HG02571 (cell line): ENCODE results near the gene GMIP.
A peak's percentile ranks its signal among the peaks of the same experiment; 100 is the strongest.
"Not testable (repeated sequence)": the region's sequence is repeated elsewhere in the genome, so short reads cannot be mapped to it uniquely, and the experiment has no call there.

Source experiments
- ATAC-seq: cut with Tn5 transposase; IDR thresholded peaks from one replicate; pipeline ENCODE4 v1.9.1; 2021; ENCODE audit warnings: mild to moderate bottlenecking, moderate library complexity; ENCODE audit not compliant: unreplicated experiment

Gene GMIP

DNA sequence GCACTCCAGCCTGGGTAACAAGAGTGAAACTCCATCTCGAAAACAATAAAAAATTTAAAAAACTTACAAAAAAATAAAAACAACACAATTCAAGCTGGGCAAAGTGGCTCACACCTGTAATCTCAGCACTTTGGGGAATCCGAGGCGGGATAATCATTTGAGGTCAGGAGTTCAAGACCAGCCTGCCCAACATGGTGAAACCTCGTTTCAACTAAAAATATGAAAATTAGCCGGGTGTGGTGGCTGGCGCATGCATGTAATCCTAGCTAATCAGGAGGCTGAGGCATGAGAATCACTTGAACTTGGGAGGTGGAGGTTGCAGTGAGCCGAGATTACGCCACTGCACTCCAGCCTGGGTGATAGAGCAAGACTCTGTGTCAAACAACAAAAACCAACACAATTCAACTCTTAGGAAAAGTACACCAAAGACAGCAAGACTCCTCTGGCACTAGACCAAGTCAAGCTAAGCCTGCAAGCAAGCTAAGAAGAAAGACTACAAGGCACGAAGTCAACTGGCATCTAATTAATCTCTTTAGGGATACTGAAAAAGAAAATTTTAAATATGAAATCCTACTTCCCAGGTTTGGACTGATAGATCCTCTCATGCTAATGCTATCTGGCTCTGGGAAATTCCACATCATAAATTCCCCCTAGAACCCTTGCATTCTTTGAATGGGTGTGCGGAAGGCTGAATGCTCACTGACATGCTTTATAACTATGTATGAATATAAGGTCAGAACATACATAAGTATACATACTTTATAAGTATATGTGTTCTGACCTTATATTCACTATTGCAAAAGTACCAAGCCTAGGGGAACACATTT lies 32.9 kb downstream of the GMIP start:
- ATAC-seq: no peak

DNA sequence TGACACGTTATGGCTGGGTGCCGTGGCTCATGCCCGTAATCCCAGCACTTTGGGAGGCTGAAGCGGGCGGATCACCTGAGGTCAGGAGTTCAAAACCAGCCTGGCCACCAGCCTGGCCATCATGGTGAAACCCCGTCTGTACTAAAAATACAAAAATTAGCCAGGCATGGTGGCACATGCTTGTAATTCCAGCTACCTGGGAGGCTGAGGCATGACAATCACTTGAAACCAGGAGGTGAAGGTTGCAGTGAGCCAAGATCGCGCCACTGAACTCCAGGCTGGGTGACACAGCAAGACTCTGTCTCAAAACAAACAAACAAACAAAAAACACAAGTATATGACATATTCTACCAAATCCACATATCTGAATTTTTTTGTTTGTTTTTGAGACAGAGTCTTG lies 36.8 kb downstream of the GMIP start:
- not testable (repeated sequence) for ATAC-seq

DNA sequence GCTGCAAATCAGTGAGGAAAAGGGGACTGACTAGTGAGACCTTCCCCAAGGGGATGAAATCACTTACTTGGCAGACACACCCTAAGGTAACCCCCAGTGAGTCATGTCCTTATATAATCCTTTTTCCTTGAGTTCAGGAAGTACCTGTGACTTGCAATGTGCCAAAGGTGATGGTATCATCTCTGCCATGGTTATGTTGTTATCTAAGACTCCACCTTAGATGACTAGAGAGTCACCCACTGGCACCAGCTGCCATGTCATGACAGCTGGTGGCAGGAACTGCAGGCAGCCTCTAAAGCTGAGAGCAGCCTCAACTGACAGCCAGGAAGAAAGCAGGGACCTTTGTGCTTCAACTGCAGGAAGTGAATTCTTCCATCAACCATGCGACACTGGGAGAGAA lies 37.4 kb downstream of the GMIP start:
- no peak for ATAC-seq

DNA sequence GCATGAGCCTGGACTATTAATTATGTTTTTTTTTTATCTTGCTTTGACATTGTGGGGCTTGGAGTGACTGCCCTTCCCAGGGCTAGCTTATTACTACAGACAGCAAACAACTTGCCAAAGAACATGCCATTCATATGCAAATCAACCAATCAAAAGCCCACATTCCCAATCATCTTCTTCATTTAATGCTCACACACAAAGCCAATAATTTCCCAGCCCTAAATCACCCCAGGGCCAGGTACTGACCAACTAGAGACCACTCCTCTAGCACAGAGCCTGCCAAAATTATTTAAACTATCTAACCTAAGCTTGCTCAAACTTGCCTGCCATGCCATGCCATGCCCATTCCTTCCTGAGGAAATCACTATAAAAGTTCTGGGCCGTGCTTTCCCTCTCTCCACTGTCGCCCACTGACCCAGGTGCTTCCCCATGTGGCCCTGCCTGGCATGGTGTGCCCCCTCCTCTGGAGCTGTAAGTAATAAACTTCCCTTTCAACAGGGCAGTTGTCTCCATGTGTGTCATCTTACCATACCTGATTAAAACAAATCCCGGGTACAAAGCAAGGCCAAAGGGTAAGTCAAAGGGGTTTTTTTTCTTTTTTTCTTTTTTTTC lies 40.6 kb downstream of the GMIP start:
- ATAC-seq: no peak

DNA sequence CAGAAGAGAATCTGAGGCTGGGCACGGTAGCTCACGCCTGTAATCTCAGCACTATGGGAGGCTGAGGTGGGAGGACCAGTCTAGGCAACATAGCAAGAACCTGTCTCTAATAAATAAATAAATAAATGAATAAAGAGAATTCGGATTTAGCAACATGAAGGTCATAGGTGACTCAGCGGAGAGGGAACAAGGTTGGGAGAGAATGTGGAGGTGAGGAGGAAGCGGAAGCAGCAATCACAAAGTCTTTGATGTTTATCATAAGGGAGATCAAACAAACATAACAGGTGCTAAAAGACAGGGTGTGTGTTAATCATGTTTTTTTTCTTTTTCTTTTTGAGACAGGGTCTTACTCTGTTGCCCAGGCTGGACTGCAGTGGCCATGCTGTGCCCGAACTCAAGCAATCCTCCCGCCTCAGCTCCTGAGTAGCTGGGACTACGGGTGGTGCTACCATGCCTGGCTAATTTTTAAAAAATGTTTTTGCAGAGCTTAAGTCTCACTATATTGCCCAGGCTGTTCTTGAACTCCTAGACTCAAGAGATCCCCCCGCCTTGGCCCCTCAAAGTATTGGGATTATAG lies 41.2 kb downstream of the GMIP start:
- no peak for ATAC-seq

DNA sequence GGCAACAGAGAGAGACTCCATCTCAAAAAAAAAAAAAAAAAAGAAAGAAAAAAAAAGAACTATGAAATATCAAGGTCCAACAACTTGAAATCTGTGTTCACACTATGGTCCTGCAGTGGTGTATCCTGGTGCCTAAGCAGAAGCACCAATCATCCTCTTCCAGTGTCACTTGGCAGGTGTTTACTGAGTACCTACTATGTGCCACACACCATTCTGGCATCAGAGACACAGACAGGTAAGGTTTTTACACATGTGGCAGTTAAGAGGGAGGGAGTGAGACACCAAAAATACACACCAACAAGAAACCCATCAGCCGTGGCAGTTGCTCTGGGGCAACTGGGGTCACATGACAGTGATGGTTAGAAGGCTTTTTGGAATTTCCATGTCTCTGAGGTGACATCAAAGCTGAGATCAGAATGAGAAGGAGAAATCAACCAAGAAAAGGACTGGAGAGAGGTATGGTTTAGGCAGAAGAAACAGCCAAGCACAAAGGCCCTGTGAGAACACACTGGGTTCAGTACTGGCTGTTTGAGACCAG lies 42.6 kb downstream of the GMIP start:
- no peak for ATAC-seq

DNA sequence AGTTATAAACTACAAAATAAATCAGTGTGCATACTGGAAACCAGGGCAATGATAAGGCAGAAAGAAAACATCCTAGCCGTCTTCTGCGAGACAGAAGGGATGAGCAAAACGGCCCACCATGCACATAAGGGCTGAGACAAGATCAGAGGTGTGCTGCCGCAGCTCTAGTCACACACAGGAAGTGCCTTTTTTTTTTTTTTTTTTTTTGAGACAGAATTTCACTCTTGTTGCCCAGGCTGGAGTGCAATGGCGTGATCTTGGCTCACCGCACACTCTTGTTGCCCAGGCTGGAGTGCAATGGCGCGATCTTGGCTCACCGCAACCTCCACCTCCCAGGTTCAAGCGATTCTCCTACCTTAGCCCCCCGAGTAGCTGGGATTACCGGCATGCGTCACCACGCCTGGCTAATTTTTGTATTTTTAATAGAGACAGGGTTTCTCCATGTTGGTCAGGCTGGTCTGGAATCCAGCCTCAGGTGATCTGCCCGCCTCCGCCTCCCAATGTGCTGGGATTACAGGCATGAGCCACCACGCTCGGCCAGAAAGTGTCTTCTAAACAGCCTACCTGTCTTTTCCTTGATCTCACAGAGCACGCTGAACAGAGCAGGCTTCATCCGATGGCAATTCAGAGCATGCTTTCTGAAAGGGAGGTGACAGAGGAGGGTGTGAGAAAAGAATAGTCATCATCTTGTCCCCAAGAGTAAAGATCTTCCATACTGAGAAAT lies 44.6 kb downstream of the GMIP start:
- not testable (repeated sequence) for ATAC-seq

DNA sequence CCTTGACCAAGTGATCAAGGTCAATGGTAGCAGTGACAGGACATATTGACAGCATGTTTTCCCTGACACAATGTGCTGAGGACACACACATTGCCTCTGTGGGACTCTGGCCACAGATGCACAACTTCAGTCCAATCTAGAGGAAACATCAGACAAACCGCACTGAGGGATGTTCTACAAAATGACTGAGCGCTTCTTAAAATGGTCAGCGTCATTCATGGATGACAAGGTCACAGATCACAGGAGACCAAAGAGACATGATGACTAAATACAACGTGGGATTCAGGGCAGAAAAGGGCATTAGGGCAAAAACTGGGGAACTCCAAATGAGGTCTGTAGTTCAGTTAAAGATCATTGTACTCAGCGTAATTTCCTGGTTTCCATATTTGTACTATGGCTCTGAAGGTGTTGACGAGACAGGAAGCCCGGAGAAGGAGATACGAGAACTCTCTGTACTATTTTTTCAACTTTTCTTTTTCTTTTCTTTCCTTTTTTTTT lies 45.6 kb downstream of the GMIP start:
- peak; percentile 61 for ATAC-seq

DNA sequence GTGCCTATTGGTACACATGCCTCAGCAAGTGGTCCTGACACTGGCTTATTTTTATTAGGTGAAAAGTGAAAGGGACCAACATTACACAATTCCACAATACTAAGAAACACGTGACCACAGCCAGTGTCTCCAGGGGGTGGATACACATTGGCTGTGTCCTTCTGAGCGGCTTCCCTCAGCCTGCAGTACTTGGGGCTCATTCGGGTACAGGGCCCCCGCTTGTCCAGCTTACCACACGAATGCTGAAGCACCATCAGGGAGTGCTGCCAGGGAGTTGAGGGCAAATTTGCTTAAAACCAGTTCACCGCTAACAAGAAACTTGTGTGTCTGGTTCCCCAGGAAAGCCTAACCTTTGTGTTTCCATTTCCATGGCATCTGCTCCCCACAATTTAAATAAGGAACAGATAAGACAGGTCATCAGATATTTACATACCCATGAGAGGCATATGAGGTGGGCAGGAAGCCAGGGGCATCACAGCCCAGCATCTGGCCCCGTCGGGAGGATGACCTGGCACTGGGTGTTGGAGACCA lies 48.2 kb downstream of the GMIP start:
- no peak for ATAC-seq

DNA sequence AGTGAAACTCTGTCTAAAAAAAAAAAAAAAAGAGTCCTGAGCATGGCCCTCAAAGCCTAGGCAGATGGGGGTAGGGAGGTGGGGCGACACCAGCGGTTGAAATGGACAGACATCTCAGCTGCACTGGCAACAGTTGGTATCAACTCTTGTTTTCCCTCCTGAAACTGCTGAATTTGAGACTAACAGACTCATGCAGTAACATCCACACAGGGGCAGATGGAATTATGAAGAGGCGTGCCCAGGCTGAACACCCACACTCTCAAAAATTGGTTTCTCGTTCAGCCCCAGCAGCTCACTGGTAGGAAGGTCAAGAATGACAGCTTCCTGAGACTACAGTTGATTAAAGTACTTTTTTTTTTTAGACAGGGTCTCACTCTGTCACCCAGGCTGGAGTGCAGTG lies 49.1 kb downstream of the GMIP start:
- ATAC-seq: no peak

DNA sequence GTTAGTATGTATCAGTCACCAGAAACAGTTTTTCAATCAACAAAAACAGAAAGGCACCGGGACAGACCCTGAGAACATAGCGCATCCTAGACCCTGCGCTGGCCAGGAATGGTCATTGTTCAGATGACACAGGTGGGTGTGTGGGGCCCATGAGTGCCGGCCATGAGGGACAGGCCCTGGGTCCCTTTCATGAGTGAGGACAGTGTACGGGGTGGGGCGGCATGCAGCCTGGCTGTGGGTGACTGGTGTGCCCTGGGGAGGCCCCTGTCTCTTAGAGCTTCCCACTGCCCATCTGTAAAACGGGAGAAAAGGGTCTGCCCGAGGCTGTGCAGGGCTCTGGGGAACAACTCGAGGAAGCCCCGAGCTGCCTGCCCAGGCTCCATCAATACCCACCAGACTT lies 50.8 kb downstream of the GMIP start:
- no peak for ATAC-seq

DNA sequence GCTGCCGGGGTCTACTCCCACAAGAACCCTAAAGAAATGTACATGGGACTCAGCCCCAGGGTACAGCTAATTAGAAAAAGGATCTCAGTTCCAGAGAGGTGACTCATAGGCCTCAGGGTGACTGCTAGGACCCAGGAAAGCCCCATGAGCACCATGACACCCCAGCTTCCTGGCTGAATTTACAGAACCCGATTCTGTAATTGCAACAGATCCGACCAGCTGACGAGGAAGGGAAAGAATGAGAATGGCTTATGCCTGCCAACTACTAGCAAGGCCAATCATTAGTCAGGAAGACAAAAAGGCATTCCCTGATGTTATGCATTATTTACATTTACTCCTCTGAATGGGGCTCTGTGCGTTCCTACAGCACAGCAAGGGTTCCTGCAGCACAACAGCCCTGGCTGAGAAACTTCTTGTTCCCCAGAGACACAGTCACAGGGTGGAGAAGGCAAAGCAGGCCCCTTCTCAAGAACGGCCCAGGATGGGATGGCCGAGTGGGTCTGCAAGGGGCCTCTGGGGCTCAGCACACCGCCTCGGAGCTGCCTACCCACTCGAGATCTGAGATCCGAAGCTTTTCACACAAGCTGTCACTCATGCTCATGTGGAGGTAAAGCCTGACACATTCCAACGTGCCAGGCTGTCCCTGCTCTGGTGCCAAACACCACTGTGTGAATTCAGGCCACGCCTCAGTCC lies 52.2 kb downstream of the GMIP start:
- peak; percentile 62 for ATAC-seq

DNA sequence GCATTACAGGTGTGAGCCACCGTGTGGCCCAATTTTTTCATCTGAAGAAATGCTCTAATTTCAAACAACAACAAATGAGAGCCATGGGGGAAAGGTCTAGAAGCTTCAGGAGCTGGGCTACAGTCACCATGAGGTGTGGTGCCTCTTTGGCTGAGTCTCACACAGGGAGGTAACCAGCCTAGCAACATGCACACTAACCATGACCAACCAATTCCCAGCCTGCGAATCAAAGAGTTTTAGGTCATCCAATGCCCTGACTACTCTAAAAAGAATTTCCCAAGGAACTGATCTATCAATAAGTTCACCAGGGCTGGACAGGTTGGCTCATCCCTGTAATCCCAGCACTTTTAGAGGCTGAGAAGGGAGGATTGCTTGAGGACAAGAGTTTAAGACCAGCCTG lies 54.9 kb downstream of the GMIP start:
- ATAC-seq: no peak

DNA sequence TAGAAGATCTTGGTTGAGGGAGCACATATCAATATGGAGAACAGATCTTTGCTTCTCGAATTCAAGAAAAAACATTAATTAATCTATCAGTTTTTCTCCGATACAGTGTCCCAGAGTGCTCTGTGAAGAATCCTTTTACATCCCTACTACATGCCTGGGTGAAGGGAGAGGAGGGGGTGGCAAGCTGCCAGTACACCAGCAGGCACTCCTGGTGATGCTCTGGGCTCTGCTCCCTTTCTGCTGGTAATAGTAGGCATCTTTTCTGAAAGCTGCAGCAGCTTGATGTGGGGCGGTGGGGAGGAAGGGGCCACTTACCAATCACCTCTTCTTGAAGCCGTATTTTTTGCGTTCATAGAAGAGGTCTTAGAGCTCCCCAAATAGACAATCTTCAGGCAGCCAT lies 55.7 kb downstream of the GMIP start:
- ATAC-seq: no peak

DNA sequence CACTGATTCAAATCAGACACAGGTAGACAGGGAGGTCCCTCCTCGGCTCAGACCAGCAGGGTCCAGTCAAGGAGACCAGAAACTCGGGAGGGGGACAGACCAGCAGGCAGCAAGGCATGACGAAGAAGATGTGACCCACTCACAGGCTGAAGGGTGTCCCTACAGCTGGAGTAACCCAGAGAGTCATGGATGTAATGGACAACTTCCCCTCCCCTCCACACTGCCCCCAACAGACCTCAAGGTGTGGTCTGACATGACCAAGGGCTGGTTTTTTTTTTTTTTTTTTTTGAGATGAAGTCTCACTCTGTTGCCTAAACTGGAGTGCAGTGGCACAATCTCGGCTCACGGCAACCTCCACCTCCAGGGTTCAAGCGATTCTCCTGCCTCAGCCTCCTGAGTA lies 59.1 kb downstream of the GMIP start:
- no peak for ATAC-seq

DNA sequence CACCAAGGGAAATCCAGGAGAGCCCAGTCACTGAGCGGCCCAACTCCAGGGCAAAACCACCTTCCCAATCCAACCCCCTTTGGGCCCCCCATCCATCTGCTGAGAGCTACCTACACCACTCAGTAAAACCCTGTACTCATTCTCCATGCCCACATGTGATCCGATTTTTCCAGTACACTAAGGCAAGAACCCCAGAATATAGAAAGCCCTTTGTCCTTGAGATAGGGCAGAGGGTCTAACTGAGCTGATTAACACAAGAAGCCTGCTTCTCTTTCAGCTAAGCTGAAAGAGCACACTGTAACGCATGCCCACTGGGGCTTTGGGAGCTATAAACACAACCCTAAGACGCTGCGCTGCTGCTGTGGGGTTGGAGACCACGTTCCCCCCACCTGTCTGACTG lies 61.0 kb downstream of the GMIP start:
- ATAC-seq: no peak

DNA sequence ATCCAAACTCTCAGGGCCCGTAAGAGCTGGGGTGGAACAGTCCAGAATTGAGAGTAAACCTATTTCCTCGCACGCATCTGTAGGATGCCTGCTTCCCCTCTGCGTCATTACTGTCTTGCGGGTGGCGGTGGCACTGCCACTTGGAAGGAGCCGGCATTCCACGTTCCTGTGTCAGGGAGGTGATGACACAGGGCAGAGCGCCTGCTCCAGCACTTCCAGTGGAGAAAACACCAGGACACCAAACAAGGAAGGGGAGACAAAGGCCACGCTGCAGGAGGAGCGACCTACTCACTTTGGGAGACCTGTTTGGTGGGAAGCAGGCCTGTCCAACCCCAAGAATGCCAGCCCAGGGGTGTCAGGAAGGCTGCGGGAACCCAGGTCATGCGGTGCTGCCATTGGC lies 62.1 kb downstream of the GMIP start:
- no peak for ATAC-seq

DNA sequence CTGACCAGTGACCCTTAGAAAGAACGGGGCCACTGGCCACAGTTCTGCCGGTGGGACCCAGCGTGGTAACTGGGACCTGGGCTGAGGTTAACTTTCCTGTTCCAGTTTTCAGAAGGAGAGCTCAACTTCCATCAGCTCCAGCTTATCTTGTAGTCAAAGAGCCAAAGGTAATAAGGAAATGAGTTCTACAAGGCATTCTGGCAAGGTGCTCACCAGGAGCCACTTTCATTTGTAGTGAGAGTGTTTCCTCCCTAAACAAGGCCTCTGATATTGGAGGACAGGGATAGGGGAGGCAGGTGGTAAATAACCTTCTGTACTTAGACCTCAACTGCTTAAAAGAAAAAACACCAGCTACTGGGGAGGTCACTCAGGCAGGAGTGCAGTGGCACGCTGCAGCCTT lies 63.0 kb downstream of the GMIP start:
- ATAC-seq: no peak

DNA sequence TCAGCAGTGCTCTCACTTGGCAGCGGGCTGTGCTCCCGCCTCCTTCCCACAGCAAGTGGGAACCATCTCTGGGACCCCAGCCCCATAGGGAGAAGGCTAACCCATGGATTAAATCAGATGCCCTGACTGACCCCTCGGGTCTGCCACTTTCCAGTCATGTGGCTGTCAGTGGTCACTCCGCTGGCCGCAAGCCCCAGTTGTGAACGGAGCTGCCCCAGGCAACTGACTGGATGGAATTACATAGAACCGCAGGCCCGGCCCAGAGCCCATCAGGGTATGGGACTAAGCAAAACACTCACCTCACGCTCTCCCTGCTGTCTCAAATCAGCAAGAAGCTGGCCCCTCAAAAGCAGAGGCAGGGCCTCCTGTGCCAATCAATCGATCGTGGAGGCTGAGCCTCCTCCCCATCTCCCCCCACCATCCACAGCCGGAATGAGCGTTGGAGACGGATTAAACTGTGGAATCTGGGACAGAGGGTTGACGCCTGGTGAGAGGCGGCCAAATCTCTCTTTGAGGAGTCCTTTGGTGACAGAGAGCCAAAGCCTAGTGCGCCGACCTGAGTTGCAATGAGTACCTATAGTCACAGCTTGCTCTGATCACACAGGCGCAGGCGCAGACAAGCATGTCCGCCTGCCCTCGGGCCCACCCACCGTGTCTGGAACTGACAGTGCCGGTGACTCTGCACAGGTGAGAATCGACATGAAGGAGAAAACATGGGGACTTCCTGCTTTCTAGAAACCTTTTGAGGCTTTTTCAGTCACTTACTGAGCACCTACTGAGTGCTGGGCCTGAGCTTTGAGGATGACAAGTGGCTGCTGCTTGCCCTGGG lies 63.7 kb downstream of the GMIP start:
- no peak for ATAC-seq
